GM12878 (cell line): Measurements from ENCODE around the gene ZNF367. TPM values are rescaled to one million over a fixed set of nuclear protein-coding genes. Genes with fewer than 3 reads are reported as not detected.

Source experiments
- ATAC-seq: fragments of 200-7000 bp; cut with Tn5 transposase; 3 replicates; pipeline ENCODE4 v1.9.1; 2020; ENCODE audit warnings: mild to moderate bottlenecking, moderate library complexity
- BruUV-seq: library from RNA; stranded (reverse); fragments of 400-500 nt; replicated peaks from 2 replicates; lab custom pipeline; 2021; lab: Mats Ljungman, UMichigan
- CTCF ChIA-PET: fragments of 300-600 bp; sonication (Branson Sonifier 250); formaldehyde crosslinking; extraction: SDS; loops from one replicate; lab custom pipeline; 2021; ENCODE audit warnings: inconsistent platforms; lab: Yijun Ruan, JAX
- POLR2A ChIA-PET: fragments of 350-600 bp; formaldehyde crosslinking; extraction: SDS; loops from one replicate; lab custom pipeline; 2021; ENCODE audit warnings: inconsistent platforms; lab: Charles Lee
- RAD21 ChIA-PET: fragments of 300-600 bp; sonication (Branson Sonifier 250); formaldehyde crosslinking; loops from one replicate; lab custom pipeline; 2023; ENCODE audit warnings: antibody characterized with exemption; ENCODE audit not compliant: unreplicated experiment; lab: Charles Lee
- SMC1A ChIA-PET: fragments of 300-600 bp; sonication (Branson Sonifier 250); formaldehyde crosslinking; loops from one replicate; lab custom pipeline; 2023; ENCODE audit not compliant: unreplicated experiment, uncharacterized antibody; lab: Charles Lee
- DNase-seq: peaks from one replicate; pipeline ENCODE4 v3.0.0-alpha.2; 2011; ENCODE audit warnings: low read depth, low spot score
- FAIRE-seq: peaks from 3 replicates; lab custom pipeline; 2011; peaks lifted over from hg19 to GRCh38; lab: Jason Lieb, UNC
- H2AFZ ChIP-seq: 2 replicates; pipeline ENCODE4 v1.6.0; 2011; ENCODE audit warnings: low read depth, low read length, control low read depth; ENCODE audit not compliant: control insufficient read depth
- H3K27ac ChIP-seq: 2 replicates; pipeline ENCODE4 v1.5.1; 2011; ENCODE audit warnings: control low read depth; ENCODE audit not compliant: control insufficient read depth, insufficient read depth
- H3K27me3 ChIP-seq, 2 experiments: replicated peaks in 1 of 2; 2 replicates each; pipeline versions ENCODE4 v1.6.0 to v1.6.1; 2011; ENCODE audit warnings: low read length in 1 of 2; ENCODE audit not compliant: control insufficient read depth in 2 of 2, insufficient read depth in 2 of 2
- H3K36me3 ChIP-seq, 2 experiments: 2 replicates each; pipeline ENCODE4 v1.5.1; 2011; ENCODE audit warnings: low read length in 1 of 2; ENCODE audit not compliant: control insufficient read depth in 2 of 2, insufficient read depth in 2 of 2
- H3K4me1 ChIP-seq: 2 replicates; pipeline ENCODE4 v1.6.1; 2011; ENCODE audit warnings: mild to moderate bottlenecking, low read length, moderate library complexity, mixed read lengths; ENCODE audit not compliant: control insufficient read depth, insufficient read depth
- H3K4me2 ChIP-seq: 2 replicates; pipeline ENCODE4 v1.6.0; 2011; ENCODE audit warnings: control low read depth; ENCODE audit not compliant: control insufficient read depth, insufficient read depth
- H3K4me3 ChIP-seq: fragments of 200-600 bp; sonication (generic); 2 replicates; pipeline ENCODE4 v1.5.1; 2016
- H3K79me2 ChIP-seq: 2 replicates; pipeline ENCODE4 v1.6.0; 2011; ENCODE audit warnings: low read length; ENCODE audit not compliant: control insufficient read depth, insufficient read depth
- H3K9ac ChIP-seq: 2 replicates; pipeline ENCODE4 v1.8.0; 2011; ENCODE audit warnings: low read length, control low read depth, mixed read lengths; ENCODE audit not compliant: control insufficient read depth, insufficient read depth
- H3K9me3 ChIP-seq: replicated peaks from 3 replicates; pipeline ENCODE4 v1.5.1; 2011; ENCODE audit warnings: mild to moderate bottlenecking, low read length; ENCODE audit not compliant: control insufficient read depth, insufficient read depth
- H4K20me1 ChIP-seq: 2 replicates; pipeline ENCODE4 v1.6.0; 2011; ENCODE audit not compliant: control insufficient read depth, insufficient read depth
- BACH1 ChIP-seq: fragments of 450-650 bp; IDR thresholded peaks from 2 replicates; pipeline ENCODE4 v1.6.1; 2017; ENCODE audit warnings: mild to moderate bottlenecking, borderline replicate concordance
- BCL3 ChIP-seq: IDR thresholded peaks from 2 replicates; pipeline ENCODE4 v1.6.1; 2011; ENCODE audit warnings: borderline replicate concordance, low read depth, mild to moderate bottlenecking, moderate library complexity, low read length; ENCODE audit not compliant: insufficient read depth, poor library complexity, severe bottlenecking
- CUX1 ChIP-seq: IDR thresholded peaks from 2 replicates; pipeline ENCODE4 v1.6.1; 2012; ENCODE audit warnings: improper control_type of control experiment, low read depth, low read length; ENCODE audit not compliant: insufficient replicate concordance
- NFXL1 ChIP-seq: fragments of 450-650 bp; IDR thresholded peaks from 2 replicates; pipeline ENCODE4 v1.6.1; 2017; ENCODE audit warnings: antibody characterized with exemption, mild to moderate bottlenecking, borderline replicate concordance
- NFYA ChIP-seq: IDR thresholded peaks from 2 replicates; pipeline ENCODE4 v1.6.1; 2011; ENCODE audit warnings: low read depth, mild to moderate bottlenecking, low read length, improper control_type of control experiment, borderline replicate concordance
- NKRF ChIP-seq: fragments of 450-650 bp; conservative IDR thresholded peaks from 2 replicates; pipeline ENCODE4 v1.6.1; 2017; ENCODE audit warnings: mild to moderate bottlenecking, moderate library complexity
- RELB ChIP-seq: fragments of 450-650 bp; IDR thresholded peaks from 2 replicates; pipeline ENCODE4 v1.6.1; 2017; ENCODE audit warnings: low read depth, mild to moderate bottlenecking, moderate library complexity
- USF2 ChIP-seq: IDR thresholded peaks from 2 replicates; pipeline ENCODE4 v1.6.1; 2011; ENCODE audit warnings: low read depth, low read length, improper control_type of control experiment, borderline replicate concordance
- WGBS: methylation state at CpG from one replicate; pipeline ENCODE4 v1.1.6; 2016; ENCODE audit warnings: low lambda C conversion rate; ENCODE audit not compliant: insufficient replicate concordance, insufficient coverage; ENCODE audit errors: missing lambda C conversion rate; 5-methylcytosine and 5-hydroxymethylcytosine counted together
- in situ Hi-C: fragments of 300-500 bp; cut with MboI; formaldehyde crosslinking; loops from 9 replicates; pipeline ENCODE4 v1.14.3; 2018; ENCODE audit warnings: mixed read lengths
- intact Hi-C: fragments of 100-400 bp; cut with micrococcal nuclease; formaldehyde crosslinking; loops from one replicate; pipeline ENCODE4 v1.14.2; 2022; ENCODE audit not compliant: unreplicated experiment
- polyA plus RNA-seq, 11 experiments: library from polyadenylated mRNA; depleted of rRNA in 4 of 11; unstranded in 6 of 11; stranded (reverse) in 5 of 11; fragments of >200 nt; fragmentation: Nextera tagmentation in 4 of 11; fragmentation: Illumina TruSeq in 1 of 11; extraction: Ambion mirVana in 4 of 11; extraction: Trizol in 1 of 11; gene quantifications; 1 replicate in 1 of 11; 2 replicates in 10 of 11; pipeline versions ENCODE4 v1.2.1 to v1.2.3, GENCODE V29; 2011 to 2016; ENCODE audit warnings: inconsistent platforms in 2 of 11, missing spikeins in 2 of 11, low read depth in 1 of 11
- total RNA-seq, 4 experiments: library from RNA; depleted of rRNA in 3 of 4; stranded (reverse); fragments of >200 nt in 3 of 4; fragmentation: Illumina TruSeq in 1 of 4; extraction: Trizol in 1 of 4; gene quantifications; 2 replicates each; pipeline versions ENCODE4 v1.2.1 to v1.2.3, GENCODE V29; 2013 to 2021

Gene ZNF367
- total and polyA plus RNA-seq, 10 of the 15 experiments (the other 5 are each of a cell fraction or from before 2014, with no cell fraction given) = 2.9 to 16.3 (median 11.1) TPM

- no peaks in the 10 kb centered on the region for H3K36me3 ChIP-seq
- no peak overlapping the region for H3K4me3 ChIP-seq
- no peaks in the 10 kb centered on the region for H3K27me3 ChIP-seq
- ATAC-seq (peak; percentile 61), FAIRE-seq (no peak), DNase-seq (no peak)
- WGBS = 40% methylated on average over 1 of the region's 3 CpGs
- no peaks in the 10 kb centered on the region for H3K9me3 ChIP-seq
- intact Hi-C loops = loop anchor here (1.0 to 5.0 kb wide), 3 partner anchors 115 to 224 kb away; no protein-coding TSS in a partner anchor
- TF ChIP-seq NKRF (no peak), NFYA (no peak), NFXL1 (no peak), RELB (no peak), USF2 (no peak), CUX1 (no peak), BACH1 (no peak), BCL3 (no peak)
- ChIA-PET SMC1A (interaction anchor here (0.6 to 2.4 kb wide), 17 partner anchors 10 to 1822 kb away, joined by 3 to 29 read pairs (median 5); partner anchors contain the start of gene ZNF782), RAD21 (interaction anchor here (0.6 to 2.6 kb wide), 17 partner anchors 8 to 521 kb away, joined by 3 to 19 read pairs (median 4); partner anchors contain the start of gene HABP4), CTCF (interaction anchor here (0.7 to 4.3 kb wide), 30 partner anchors 8 to 662 kb away, joined by 3 to 42 read pairs (median 4); partner anchors contain the start of genes HABP4 and PRXL2C), POLR2A (interaction anchor here (0.6 kb wide), 1 partner anchor 52 kb away, joined by 6 read pairs; no protein-coding TSS in a partner anchor)
- no peak overlapping the region for H3K27ac ChIP-seq
- no peaks in the 10 kb centered on the region for H3K4me1 ChIP-seq
- H2AFZ ChIP-seq = no peak overlapping the region
- H3K79me2 ChIP-seq = no peaks in the 10 kb centered on the region
- in situ Hi-C loops = no loop called here
- H3K9ac ChIP-seq = no peak overlapping the region
- H4K20me1 ChIP-seq = no peaks in the 10 kb centered on the region
- no peak overlapping the region for H3K4me2 ChIP-seq
- BruUV-seq = no TSS peak
Measured at GRCh38 chr9:96442491-96442890, 24.3 kb upstream of the ZNF367 start.
